HepG2 (cell line): ENCODE results near the gene ZNF282. TPM values are rescaled to one million over a fixed set of nuclear protein-coding genes. Genes with fewer than 3 reads are reported as not detected.
A peak's percentile ranks its signal among the peaks of the same experiment; 100 is the strongest.

Experiments
- AHR ChIP-seq: IDR thresholded peaks from 2 replicates; pipeline ENCODE4 v1.6.1; 2018; ENCODE audit warnings: missing genetic modification reagents, missing compliant biosample characterization
- ARID2 ChIP-seq: sonication (generic); formaldehyde crosslinking; IDR thresholded peaks from 2 replicates; pipeline ENCODE4 v1.8.1; 2022; ENCODE audit warnings: mild to moderate bottlenecking, missing genetic modification reagents, borderline replicate concordance
- HNF4G ChIP-seq, 2 experiments: sonication (generic) in 1 of 2; formaldehyde crosslinking in 1 of 2; IDR thresholded peaks; 2 replicates each; pipeline versions ENCODE4 v1.4.0 to v1.6.1; 2011 to 2020; ENCODE audit warnings: borderline replicate concordance in 2 of 2, low read depth in 2 of 2, mild to moderate bottlenecking in 2 of 2, low read length in 1 of 2, missing genetic modification reagents in 1 of 2, moderate library complexity in 1 of 2
- MAFF ChIP-seq: IDR thresholded peaks from 2 replicates; pipeline ENCODE4 v1.6.1; 2011; ENCODE audit warnings: low read depth, low read length, improper control_type of control experiment
- MAX ChIP-seq: IDR thresholded peaks from 2 replicates; pipeline ENCODE4 v1.6.1; 2012; ENCODE audit warnings: inconsistent platforms
- PHF5A ChIP-seq: IDR thresholded peaks from one replicate; pipeline ENCODE4 v1.6.1; 2018; ENCODE audit warnings: low read depth, missing genetic modification reagents; ENCODE audit not compliant: unreplicated experiment
- ZBTB26 ChIP-seq: IDR thresholded peaks from 2 replicates; pipeline ENCODE4 v1.6.1; 2016; ENCODE audit warnings: missing compliant biosample characterization, missing genetic modification reagents, borderline replicate concordance
- ZFP1 ChIP-seq: IDR thresholded peaks from 2 replicates; pipeline ENCODE4 v1.6.1; 2016
- ZNF264 ChIP-seq: sonication (generic); formaldehyde crosslinking; IDR thresholded peaks from 2 replicates; pipeline ENCODE4 v1.4.0; 2020; ENCODE audit warnings: missing genetic modification reagents
- ZNF570 ChIP-seq: sonication (generic); formaldehyde crosslinking; IDR thresholded peaks from 2 replicates; pipeline ENCODE4 v1.4.0; 2020; ENCODE audit warnings: mild to moderate bottlenecking, missing genetic modification reagents, borderline replicate concordance
- ZSCAN21 ChIP-seq: sonication (generic); formaldehyde crosslinking; IDR thresholded peaks from 2 replicates; pipeline ENCODE4 v1.8.0; 2022; ENCODE audit warnings: mild to moderate bottlenecking, missing genetic modification reagents, moderate library complexity, borderline replicate concordance
- polyA plus RNA-seq, 8 experiments: library from polyadenylated mRNA; depleted of rRNA in 3 of 8; stranded (reverse) in 7 of 8; unstranded in 1 of 8; fragments of >200 nt; fragmentation: Illumina TruSeq in 4 of 8; extraction: Trizol in 4 of 8; gene quantifications; 2 replicates each; pipeline versions ENCODE4 v1.2.1 to v1.2.3, GENCODE V29; 2011 to 2016; ENCODE audit warnings: low read depth in 4 of 8, missing spikeins in 1 of 8, mixed read lengths in 1 of 8; ENCODE audit not compliant: insufficient read depth in 1 of 8
- total RNA-seq, 5 experiments: library from RNA; depleted of rRNA; stranded (reverse); fragments of >200 nt; fragmentation: Illumina TruSeq; extraction: Trizol; gene quantifications; 2 replicates each; pipeline ENCODE4 v1.2.3, GENCODE V29; 2016; ENCODE audit warnings: low read depth in 1 of 5
- TF ChIP-seq, protein P1 (sequence below): sonication (generic); formaldehyde crosslinking; IDR thresholded peaks from 2 replicates; pipeline ENCODE4 v1.4.0; 2020; ENCODE audit warnings: missing genetic modification reagents
- TF ChIP-seq, protein P2 (sequence below): sonication (generic); formaldehyde crosslinking; IDR thresholded peaks from 2 replicates; pipeline ENCODE4 v1.4.0; 2020; ENCODE audit warnings: missing genetic modification reagents
- TF ChIP-seq, protein P3 (sequence below): fragments of 450-650 bp; IDR thresholded peaks from 2 replicates; pipeline ENCODE4 v1.6.1; 2017
- TF ChIP-seq, protein P4 (sequence below): sonication (generic); formaldehyde crosslinking; IDR thresholded peaks from 2 replicates; pipeline ENCODE4 v1.4.0; 2020; ENCODE audit warnings: mild to moderate bottlenecking, missing genetic modification reagents

ZNF282 gene
- total and polyA plus RNA-seq, 2 of the 13 experiments (the other 11 are each of a cell fraction or from before 2014, with no cell fraction given), result 9.1 to 20.9 TPM

DNA sequence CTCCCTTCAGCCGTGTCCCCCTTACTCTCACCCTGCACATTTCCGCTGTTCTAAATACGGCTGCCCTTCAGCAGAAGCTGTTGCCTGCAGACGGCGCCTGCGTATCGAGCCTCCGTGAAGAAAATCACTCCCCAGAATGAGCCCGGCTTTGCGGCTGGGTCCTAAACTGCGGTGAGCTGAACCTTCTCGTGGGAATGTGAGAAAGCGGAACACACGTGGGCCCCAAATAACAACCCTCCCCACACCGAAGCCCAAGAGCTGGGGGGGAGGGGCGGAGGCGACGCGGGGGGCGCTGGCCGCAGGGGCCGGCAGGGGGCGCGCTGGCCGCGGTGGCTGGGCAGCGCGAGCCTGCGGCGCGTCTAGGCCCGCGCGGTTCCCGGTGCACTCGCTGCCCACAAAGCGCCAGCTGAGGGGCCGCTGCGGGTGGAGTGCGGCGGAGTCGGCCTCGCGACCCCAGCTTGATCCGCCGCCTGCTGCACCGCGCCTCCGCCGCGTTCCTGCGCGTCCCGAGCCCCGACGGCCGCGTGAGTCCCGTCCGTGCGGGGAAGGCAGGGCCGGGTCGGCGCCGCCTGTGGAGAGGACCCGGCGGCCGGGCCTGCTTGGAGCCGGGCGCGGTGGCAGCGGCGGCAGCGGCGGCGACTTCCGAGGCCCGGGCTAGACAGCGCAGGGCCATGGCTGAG lies 48.1 kb upstream of the ZNF282 start, which contains the start of gene ZNF398 (continued):
- TF ChIP-seq, protein P1, sequence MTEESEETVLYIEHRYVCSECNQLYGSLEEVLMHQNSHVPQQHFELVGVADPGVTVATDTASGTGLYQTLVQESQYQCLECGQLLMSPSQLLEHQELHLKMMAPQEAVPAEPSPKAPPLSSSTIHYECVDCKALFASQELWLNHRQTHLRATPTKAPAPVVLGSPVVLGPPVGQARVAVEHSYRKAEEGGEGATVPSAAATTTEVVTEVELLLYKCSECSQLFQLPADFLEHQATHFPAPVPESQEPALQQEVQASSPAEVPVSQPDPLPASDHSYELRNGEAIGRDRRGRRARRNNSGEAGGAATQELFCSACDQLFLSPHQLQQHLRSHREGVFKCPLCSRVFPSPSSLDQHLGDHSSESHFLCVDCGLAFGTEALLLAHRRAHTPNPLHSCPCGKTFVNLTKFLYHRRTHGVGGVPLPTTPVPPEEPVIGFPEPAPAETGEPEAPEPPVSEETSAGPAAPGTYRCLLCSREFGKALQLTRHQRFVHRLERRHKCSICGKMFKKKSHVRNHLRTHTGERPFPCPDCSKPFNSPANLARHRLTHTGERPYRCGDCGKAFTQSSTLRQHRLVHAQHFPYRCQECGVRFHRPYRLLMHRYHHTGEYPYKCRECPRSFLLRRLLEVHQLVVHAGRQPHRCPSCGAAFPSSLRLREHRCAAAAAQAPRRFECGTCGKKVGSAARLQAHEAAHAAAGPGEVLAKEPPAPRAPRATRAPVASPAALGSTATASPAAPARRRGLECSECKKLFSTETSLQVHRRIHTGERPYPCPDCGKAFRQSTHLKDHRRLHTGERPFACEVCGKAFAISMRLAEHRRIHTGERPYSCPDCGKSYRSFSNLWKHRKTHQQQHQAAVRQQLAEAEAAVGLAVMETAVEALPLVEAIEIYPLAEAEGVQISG (CRISPR knock-in tag), result peak; percentile 99
- no peak for TF ChIP-seq ZNF570 (CRISPR knock-in tag)
- TF ChIP-seq ZBTB26 (CRISPR knock-in tag), result no peak
- TF ChIP-seq ZFP1 (CRISPR knock-in tag), result no peak
- TF ChIP-seq MAFF, result no peak
- peak; percentile 39; the same call in 1 of the 2 replicates for TF ChIP-seq ZSCAN21 (CRISPR knock-in tag)
- no peak for TF ChIP-seq AHR (CRISPR knock-in tag)
- peak; percentile 69 for TF ChIP-seq MAX
- 0 out of 2 replicates have a peak, but pooled peaks have one; percentile 27 for TF ChIP-seq ZNF264
- TF ChIP-seq, protein P2, sequence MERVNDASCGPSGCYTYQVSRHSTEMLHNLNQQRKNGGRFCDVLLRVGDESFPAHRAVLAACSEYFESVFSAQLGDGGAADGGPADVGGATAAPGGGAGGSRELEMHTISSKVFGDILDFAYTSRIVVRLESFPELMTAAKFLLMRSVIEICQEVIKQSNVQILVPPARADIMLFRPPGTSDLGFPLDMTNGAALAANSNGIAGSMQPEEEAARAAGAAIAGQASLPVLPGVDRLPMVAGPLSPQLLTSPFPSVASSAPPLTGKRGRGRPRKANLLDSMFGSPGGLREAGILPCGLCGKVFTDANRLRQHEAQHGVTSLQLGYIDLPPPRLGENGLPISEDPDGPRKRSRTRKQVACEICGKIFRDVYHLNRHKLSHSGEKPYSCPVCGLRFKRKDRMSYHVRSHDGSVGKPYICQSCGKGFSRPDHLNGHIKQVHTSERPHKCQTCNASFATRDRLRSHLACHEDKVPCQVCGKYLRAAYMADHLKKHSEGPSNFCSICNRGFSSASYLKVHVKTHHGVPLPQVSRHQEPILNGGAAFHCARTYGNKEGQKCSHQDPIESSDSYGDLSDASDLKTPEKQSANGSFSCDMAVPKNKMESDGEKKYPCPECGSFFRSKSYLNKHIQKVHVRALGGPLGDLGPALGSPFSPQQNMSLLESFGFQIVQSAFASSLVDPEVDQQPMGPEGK (CRISPR knock-in tag), result peak; percentile 84
- TF ChIP-seq ARID2, result no peak
- TF ChIP-seq PHF5A (CRISPR knock-in tag), result no peak
- TF ChIP-seq, protein P3, sequence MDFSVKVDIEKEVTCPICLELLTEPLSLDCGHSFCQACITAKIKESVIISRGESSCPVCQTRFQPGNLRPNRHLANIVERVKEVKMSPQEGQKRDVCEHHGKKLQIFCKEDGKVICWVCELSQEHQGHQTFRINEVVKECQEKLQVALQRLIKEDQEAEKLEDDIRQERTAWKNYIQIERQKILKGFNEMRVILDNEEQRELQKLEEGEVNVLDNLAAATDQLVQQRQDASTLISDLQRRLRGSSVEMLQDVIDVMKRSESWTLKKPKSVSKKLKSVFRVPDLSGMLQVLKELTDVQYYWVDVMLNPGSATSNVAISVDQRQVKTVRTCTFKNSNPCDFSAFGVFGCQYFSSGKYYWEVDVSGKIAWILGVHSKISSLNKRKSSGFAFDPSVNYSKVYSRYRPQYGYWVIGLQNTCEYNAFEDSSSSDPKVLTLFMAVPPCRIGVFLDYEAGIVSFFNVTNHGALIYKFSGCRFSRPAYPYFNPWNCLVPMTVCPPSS, result no peak
- TF ChIP-seq HNF4G (IDR thresholded peaks at IDR 0.05; ENCODE audit: borderline replicate concordance, low read depth, low read length), result no peak
- no peak; the same call in 1 of the 2 replicates for TF ChIP-seq HNF4G (CRISPR knock-in tag; IDR thresholded peaks at IDR 0.05; ENCODE audit: borderline replicate concordance, low read depth)
- TF ChIP-seq, protein P4, sequence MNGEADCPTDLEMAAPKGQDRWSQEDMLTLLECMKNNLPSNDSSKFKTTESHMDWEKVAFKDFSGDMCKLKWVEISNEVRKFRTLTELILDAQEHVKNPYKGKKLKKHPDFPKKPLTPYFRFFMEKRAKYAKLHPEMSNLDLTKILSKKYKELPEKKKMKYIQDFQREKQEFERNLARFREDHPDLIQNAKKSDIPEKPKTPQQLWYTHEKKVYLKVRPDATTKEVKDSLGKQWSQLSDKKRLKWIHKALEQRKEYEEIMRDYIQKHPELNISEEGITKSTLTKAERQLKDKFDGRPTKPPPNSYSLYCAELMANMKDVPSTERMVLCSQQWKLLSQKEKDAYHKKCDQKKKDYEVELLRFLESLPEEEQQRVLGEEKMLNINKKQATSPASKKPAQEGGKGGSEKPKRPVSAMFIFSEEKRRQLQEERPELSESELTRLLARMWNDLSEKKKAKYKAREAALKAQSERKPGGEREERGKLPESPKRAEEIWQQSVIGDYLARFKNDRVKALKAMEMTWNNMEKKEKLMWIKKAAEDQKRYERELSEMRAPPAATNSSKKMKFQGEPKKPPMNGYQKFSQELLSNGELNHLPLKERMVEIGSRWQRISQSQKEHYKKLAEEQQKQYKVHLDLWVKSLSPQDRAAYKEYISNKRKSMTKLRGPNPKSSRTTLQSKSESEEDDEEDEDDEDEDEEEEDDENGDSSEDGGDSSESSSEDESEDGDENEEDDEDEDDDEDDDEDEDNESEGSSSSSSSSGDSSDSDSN (CRISPR knock-in tag), result no peak; the same call in 1 of the 2 replicates
